Liver (tissue), 3 donors: ENCODE measurements around the gene KHDRBS2.

Experiments
- ATF3 ChIP-seq: IDR thresholded peaks from 2 replicates; pipeline ENCODE4 v1.6.1; 2016; ENCODE audit warnings: antibody characterized with exemption
- CTCF ChIP-seq: fragments of 150-350 bp; IDR thresholded peaks from 2 replicates; pipeline ENCODE4 v1.5.1; 2017; ENCODE audit warnings: improper control_type of control experiment, low read depth, low read length; ENCODE audit not compliant: missing input control
- EGR1 ChIP-seq, 2 donors: IDR thresholded peaks; 2 replicates each; pipeline ENCODE4 v1.6.1; 2016 to 2018; ENCODE audit warnings: antibody characterized with exemption in 2 of 2, low read depth in 2 of 2
- FOXA1 ChIP-seq: IDR thresholded peaks from 2 replicates; pipeline ENCODE4 v1.6.1; 2016; ENCODE audit warnings: antibody characterized with exemption
- GABPA ChIP-seq, 2 donors: IDR thresholded peaks in 1 of 2; conservative IDR thresholded peaks in 1 of 2; 2 replicates each; pipeline ENCODE4 v1.6.1; 2016; ENCODE audit warnings: antibody characterized with exemption in 2 of 2, mild to moderate bottlenecking in 1 of 2, moderate library complexity in 1 of 2
- HNF4A ChIP-seq, 2 donors: conservative IDR thresholded peaks; 2 replicates each; pipeline ENCODE4 v1.6.1; 2016; ENCODE audit warnings: antibody characterized with exemption in 2 of 2, mild to moderate bottlenecking in 2 of 2
- HNF4G ChIP-seq: IDR thresholded peaks from 2 replicates; pipeline ENCODE4 v1.6.1; 2016; ENCODE audit warnings: antibody characterized with exemption
- JUND ChIP-seq, 2 donors: IDR thresholded peaks; 2 replicates each; pipeline ENCODE4 v1.6.1; 2016; ENCODE audit warnings: antibody characterized with exemption in 2 of 2
- MAX ChIP-seq: IDR thresholded peaks from 2 replicates; pipeline ENCODE4 v1.6.1; 2016; ENCODE audit warnings: antibody characterized with exemption
- NR2F2 ChIP-seq: IDR thresholded peaks from 2 replicates; pipeline ENCODE4 v1.6.1; 2016; ENCODE audit warnings: antibody characterized with exemption
- RAD21 ChIP-seq, 2 donors: IDR thresholded peaks; 2 replicates each; pipeline ENCODE4 v1.6.1; 2016; ENCODE audit warnings: antibody characterized with exemption in 2 of 2, mild to moderate bottlenecking in 2 of 2
- REST ChIP-seq: IDR thresholded peaks from 2 replicates; pipeline ENCODE4 v1.6.1; 2016; ENCODE audit warnings: antibody characterized with exemption, mild to moderate bottlenecking
- YY1 ChIP-seq: IDR thresholded peaks from 2 replicates; pipeline ENCODE4 v1.6.1; 2016; ENCODE audit warnings: antibody characterized with exemption, mild to moderate bottlenecking
- ZBTB33 ChIP-seq: IDR thresholded peaks from 2 replicates; pipeline ENCODE4 v1.6.1; 2016; ENCODE audit warnings: antibody characterized with exemption
- donor health status: healthy.
- donor health status: healthy.

- TF ChIP-seq EGR1 (IDR thresholded peaks at IDR 0.05; ENCODE audit: low read depth in 2 of 2): no peak
- no peak for TF ChIP-seq CTCF
- TF ChIP-seq RAD21 (IDR thresholded peaks at IDR 0.05): no peak
- no peak for TF ChIP-seq FOXA1
- no peak for TF ChIP-seq JUND (IDR thresholded peaks at IDR 0.05)
- no peak for TF ChIP-seq MAX
- no peak for TF ChIP-seq REST
- TF ChIP-seq HNF4G: no peak
- no peak for TF ChIP-seq ATF3
- TF ChIP-seq ZBTB33: no peak
- TF ChIP-seq GABPA (IDR thresholded peaks at IDR 0.05 in 1 of 2, conservative IDR thresholded peaks at IDR 0.05 in 1 of 2): no peak
- no peak for TF ChIP-seq HNF4A (conservative IDR thresholded peaks at IDR 0.05)
- TF ChIP-seq NR2F2: no peak
- no peak for TF ChIP-seq YY1
Measured at GRCh38 chr6:61980622-61981021, 305.4 kb downstream of the KHDRBS2 start.
